Body of pancreas (tissue), 4 donors: ENCODE data around the gene SLMAP.

Source experiments
- POLR2A ChIP-seq, 3 donors: fragments of 450-650 bp; IDR thresholded peaks; one replicate each; pipeline ENCODE4 v1.6.1; 2016; ENCODE audit warnings: antibody characterized with exemption in 3 of 3, mild to moderate bottlenecking in 2 of 3
- TF ChIP-seq, protein P1 (sequence below), 7 experiments: fragments of 450-650 bp in 4 of 7; fragments of 200-600 bp in 3 of 7; sonication (generic) in 3 of 7; IDR thresholded peaks; one replicate each; pipeline ENCODE4 v1.5.1; 2016 to 2019; ENCODE audit warnings: antibody characterized with exemption in 7 of 7

DNA sequence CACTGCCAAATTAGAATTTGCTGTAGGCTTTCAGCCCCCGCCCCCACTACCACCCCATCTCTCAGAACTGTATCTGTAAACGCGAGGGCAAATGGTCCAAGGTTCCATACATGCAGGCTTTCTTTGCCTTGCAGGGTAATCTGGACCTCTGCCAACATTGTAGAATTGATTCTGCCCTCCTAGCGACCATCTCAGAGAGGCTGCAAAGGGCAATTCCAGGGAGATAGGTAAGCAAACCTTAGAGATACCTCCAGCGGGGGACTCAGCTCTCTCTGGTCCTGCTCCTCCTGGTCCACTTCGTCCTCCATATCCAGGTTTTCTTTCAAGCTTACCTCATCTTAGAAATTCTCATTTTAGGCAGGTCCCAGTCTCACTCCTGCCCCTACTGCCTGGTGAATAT, 64.4 kb downstream of the SLMAP start:
- TF ChIP-seq, protein P1, sequence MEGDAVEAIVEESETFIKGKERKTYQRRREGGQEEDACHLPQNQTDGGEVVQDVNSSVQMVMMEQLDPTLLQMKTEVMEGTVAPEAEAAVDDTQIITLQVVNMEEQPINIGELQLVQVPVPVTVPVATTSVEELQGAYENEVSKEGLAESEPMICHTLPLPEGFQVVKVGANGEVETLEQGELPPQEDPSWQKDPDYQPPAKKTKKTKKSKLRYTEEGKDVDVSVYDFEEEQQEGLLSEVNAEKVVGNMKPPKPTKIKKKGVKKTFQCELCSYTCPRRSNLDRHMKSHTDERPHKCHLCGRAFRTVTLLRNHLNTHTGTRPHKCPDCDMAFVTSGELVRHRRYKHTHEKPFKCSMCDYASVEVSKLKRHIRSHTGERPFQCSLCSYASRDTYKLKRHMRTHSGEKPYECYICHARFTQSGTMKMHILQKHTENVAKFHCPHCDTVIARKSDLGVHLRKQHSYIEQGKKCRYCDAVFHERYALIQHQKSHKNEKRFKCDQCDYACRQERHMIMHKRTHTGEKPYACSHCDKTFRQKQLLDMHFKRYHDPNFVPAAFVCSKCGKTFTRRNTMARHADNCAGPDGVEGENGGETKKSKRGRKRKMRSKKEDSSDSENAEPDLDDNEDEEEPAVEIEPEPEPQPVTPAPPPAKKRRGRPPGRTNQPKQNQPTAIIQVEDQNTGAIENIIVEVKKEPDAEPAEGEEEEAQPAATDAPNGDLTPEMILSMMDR (IDR thresholded peaks at IDR 0.05): no peak
- no peak for TF ChIP-seq POLR2A (IDR thresholded peaks at IDR 0.05)
